Measurements from ENCODE around the gene PCLO. TPM values are rescaled to one million over a fixed set of nuclear protein-coding genes. Genes with fewer than 3 reads are reported as not detected.

PCLO gene
- total RNA-seq, 1 experiment from 2014 or later = 4.1 TPM

DNA sequence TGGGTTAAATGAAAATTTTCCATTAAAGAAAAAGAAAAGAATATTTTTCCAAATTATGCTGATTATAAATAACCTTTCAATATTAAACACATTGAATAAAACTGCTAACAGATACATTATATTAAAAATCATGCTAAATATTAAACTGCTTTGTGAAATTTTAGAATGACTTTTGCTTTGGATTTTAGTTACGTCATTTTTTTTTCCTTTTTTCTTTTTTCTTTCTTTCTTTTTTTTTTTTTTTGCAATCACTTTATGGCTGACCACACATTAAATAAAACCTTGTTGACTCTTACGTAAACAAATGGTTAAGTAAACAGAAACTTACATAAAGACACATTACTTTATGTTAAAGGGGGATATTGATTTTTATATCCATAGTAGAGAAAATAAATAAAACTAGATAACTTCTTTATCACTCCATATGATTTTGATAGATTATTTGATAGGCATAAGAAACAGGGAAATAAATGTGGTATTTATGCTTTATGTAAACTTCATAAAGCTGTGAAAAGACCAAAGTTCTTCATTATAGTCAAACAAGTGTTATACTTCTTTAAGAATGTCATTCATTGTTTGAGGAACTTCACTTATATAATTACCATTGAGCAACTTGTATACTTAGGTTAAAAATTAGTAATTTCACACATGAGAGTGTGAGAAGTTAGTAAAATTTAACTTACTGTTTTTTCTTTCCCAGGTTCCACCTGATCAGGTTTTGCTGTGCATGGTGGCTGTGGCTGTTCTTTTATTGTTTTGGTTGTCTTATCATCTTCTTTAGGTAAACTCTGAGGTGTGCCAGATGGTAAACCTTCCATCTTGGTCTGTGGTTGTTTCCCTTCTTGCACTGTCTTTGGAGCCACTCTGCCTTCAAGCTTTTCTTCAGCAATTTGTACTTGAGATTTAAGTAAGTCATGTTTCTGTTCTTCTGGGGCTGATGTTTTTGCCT is 197.3 kb downstream of the PCLO start:
- POLR2A ChIA-PET = no interaction called here
- CTCF ChIA-PET = no interaction called here
- Histone ChIP-seq H3K4me3 (ENCODE audit: low read depth, low read length) (no peak overlapping the region), H3K4me1 (no peaks in the 10 kb centered on the region), H3K27me3 (replicated peaks; ENCODE audit: control insufficient read depth, insufficient read depth, low read length) (no peaks in the 10 kb centered on the region), H3K36me3 (ENCODE audit: control insufficient read depth, insufficient read depth, low read length) (no peaks in the 10 kb centered on the region), H3K9me3 (no peaks in the 10 kb centered on the region)
- Mint-ChIP-seq H3K36me3 (ENCODE audit: insufficient read depth, unreplicated experiment) (no peaks in the 10 kb centered on the region), H3K27ac (ENCODE audit: unreplicated experiment) (no peak overlapping the region), H3K4me3 (ENCODE audit: unreplicated experiment) (no peak overlapping the region), H3K9me3 (ENCODE audit: unreplicated experiment) (no peaks in the 10 kb centered on the region), H3K4me1 (ENCODE audit: low read depth, unreplicated experiment) (no peaks in the 10 kb centered on the region), H3K27me3 (ENCODE audit: insufficient read depth, unreplicated experiment) (no peaks in the 10 kb centered on the region)
- intact Hi-C loops (cut with micrococcal nuclease; ENCODE audit: unreplicated experiment) = no loop called here
- no TSS peak for BruUV-seq (replicated peaks)
- no peak for DNase-seq
- TF ChIP-seq, protein P1, sequence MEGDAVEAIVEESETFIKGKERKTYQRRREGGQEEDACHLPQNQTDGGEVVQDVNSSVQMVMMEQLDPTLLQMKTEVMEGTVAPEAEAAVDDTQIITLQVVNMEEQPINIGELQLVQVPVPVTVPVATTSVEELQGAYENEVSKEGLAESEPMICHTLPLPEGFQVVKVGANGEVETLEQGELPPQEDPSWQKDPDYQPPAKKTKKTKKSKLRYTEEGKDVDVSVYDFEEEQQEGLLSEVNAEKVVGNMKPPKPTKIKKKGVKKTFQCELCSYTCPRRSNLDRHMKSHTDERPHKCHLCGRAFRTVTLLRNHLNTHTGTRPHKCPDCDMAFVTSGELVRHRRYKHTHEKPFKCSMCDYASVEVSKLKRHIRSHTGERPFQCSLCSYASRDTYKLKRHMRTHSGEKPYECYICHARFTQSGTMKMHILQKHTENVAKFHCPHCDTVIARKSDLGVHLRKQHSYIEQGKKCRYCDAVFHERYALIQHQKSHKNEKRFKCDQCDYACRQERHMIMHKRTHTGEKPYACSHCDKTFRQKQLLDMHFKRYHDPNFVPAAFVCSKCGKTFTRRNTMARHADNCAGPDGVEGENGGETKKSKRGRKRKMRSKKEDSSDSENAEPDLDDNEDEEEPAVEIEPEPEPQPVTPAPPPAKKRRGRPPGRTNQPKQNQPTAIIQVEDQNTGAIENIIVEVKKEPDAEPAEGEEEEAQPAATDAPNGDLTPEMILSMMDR (IDR thresholded peaks at IDR 0.05; ENCODE audit: insufficient read depth in 1 of 2, low read depth in 1 of 2, low read length in 1 of 2, severe bottlenecking in 1 of 2, unreplicated experiment in 1 of 2) = no peak

DNA sequence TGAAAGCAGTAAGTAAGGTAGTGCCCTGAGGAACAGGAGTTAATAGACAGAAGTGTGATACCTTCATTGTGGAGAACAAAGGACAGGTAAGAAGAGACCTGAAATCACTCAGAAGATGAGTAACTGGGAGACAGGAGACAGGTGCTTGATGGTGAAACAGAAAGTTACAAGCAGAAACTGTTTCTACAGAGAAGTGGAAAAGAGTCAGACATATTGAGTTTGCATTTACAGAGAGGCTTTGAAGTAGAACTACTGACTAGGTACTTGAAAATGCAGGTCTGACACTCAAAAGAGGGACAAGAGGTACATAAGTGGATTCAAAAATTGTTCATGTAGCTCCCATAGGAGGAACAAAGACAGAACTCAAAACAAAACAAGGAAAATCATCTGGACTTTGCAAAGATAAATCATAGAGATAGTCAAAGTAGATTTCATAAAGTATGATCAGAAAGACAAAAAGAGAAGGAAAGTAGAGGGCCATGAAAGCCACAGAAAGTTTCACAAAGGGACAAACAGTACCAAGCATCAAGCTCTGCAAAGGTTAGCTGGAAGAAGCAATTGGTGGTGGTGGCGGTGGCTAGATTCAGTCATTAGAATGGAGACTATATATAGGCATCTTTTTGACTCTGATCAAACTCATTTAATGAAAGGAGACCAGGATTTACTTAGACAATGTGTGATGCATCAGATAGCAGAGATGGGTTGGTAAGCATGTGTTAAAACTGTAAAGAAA is 198.4 kb downstream of the PCLO start:
- intact Hi-C loops (cut with micrococcal nuclease; ENCODE audit: unreplicated experiment) = no loop called here
- H3K4me3 Mint-ChIP-seq (ENCODE audit: unreplicated experiment) = no peak overlapping the region
- TF ChIP-seq, protein P1 (IDR thresholded peaks at IDR 0.05; ENCODE audit: insufficient read depth in 1 of 2, low read depth in 1 of 2, low read length in 1 of 2, severe bottlenecking in 1 of 2, unreplicated experiment in 1 of 2) = no peak

DNA sequence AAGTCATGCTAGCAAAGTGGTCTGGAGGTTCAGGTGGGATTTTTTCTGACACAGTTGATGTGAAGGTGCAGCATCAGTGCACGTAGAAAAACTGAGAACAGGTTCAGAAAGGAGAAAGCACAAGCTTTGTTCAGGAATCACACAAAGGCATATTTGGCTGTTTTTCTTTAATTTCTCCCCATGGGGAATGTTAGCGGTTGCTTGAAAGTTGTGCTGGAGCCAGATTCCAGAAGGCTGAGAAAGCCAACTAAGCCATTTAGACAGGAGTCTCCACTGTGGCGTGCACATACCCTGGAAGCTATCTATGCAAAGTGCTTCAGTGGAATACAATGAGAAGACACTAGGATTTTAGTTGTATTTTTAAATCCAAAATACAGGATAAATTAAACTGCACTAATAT is 201.4 kb downstream of the PCLO start:
- Mint-ChIP-seq H3K4me3 (ENCODE audit: unreplicated experiment) (no peak overlapping the region), H3K36me3 (ENCODE audit: insufficient read depth, unreplicated experiment) (no peaks in the 10 kb centered on the region), H3K27me3 (ENCODE audit: insufficient read depth, unreplicated experiment) (peaks cover 3% of the 10 kb centered on the region), H3K9me3 (ENCODE audit: unreplicated experiment) (no peaks in the 10 kb centered on the region), H3K4me1 (ENCODE audit: low read depth, unreplicated experiment) (no peaks in the 10 kb centered on the region), H3K27ac (ENCODE audit: unreplicated experiment) (no peak overlapping the region)
- no TSS peak for BruUV-seq (replicated peaks)
- Histone ChIP-seq H3K9me3 (no peaks in the 10 kb centered on the region), H3K27me3 (replicated peaks; ENCODE audit: control insufficient read depth, insufficient read depth, low read length) (no peaks in the 10 kb centered on the region), H3K4me1 (no peaks in the 10 kb centered on the region), H3K36me3 (ENCODE audit: control insufficient read depth, insufficient read depth, low read length) (no peaks in the 10 kb centered on the region), H3K4me3 (ENCODE audit: low read depth, low read length) (no peak overlapping the region)
- TF ChIP-seq, protein P1 (IDR thresholded peaks at IDR 0.05; ENCODE audit: insufficient read depth in 1 of 2, low read depth in 1 of 2, low read length in 1 of 2, severe bottlenecking in 1 of 2, unreplicated experiment in 1 of 2) = no peak
- no peak for DNase-seq
- ChIA-PET POLR2A (no interaction called here), CTCF (no interaction called here)
- intact Hi-C loops (cut with micrococcal nuclease; ENCODE audit: unreplicated experiment) = no loop called here

More for the DNA sequence above, 198.4 kb downstream of the PCLO start:
- H3K27ac Mint-ChIP-seq (ENCODE audit: unreplicated experiment) = no peak overlapping the region
- no peak overlapping the region for H3K4me3 ChIP-seq (ENCODE audit: low read depth, low read length)
- no peak for DNase-seq
- CTCF ChIA-PET = interaction anchor here (0.6 kb wide), 1 partner anchor 1535 kb away, joined by 3 read pairs; no protein-coding TSS in a partner anchor
- no peaks in the 10 kb centered on the region for H3K27me3 ChIP-seq (replicated peaks; ENCODE audit: control insufficient read depth, insufficient read depth, low read length)
- no peaks in the 10 kb centered on the region for H3K9me3 ChIP-seq
- POLR2A ChIA-PET = no interaction called here
- H3K27me3 Mint-ChIP-seq (ENCODE audit: insufficient read depth, unreplicated experiment) = no peaks in the 10 kb centered on the region
- H3K36me3 Mint-ChIP-seq (ENCODE audit: insufficient read depth, unreplicated experiment) = no peaks in the 10 kb centered on the region
- H3K9me3 Mint-ChIP-seq (ENCODE audit: unreplicated experiment) = no peaks in the 10 kb centered on the region
- no TSS peak for BruUV-seq (replicated peaks)
- H3K4me1 ChIP-seq = no peaks in the 10 kb centered on the region
- H3K4me1 Mint-ChIP-seq (ENCODE audit: low read depth, unreplicated experiment) = no peaks in the 10 kb centered on the region
- no peaks in the 10 kb centered on the region for H3K36me3 ChIP-seq (ENCODE audit: control insufficient read depth, insufficient read depth, low read length)

Measured in Caco-2 (cell line).